ENCODE measurements around the gene DQX1. TPM values are rescaled to one million over a fixed set of nuclear protein-coding genes. Genes with fewer than 3 reads are reported as not detected.

The DQX1 gene
- polyA plus RNA-seq, 1 experiment, result not detected

DNA sequence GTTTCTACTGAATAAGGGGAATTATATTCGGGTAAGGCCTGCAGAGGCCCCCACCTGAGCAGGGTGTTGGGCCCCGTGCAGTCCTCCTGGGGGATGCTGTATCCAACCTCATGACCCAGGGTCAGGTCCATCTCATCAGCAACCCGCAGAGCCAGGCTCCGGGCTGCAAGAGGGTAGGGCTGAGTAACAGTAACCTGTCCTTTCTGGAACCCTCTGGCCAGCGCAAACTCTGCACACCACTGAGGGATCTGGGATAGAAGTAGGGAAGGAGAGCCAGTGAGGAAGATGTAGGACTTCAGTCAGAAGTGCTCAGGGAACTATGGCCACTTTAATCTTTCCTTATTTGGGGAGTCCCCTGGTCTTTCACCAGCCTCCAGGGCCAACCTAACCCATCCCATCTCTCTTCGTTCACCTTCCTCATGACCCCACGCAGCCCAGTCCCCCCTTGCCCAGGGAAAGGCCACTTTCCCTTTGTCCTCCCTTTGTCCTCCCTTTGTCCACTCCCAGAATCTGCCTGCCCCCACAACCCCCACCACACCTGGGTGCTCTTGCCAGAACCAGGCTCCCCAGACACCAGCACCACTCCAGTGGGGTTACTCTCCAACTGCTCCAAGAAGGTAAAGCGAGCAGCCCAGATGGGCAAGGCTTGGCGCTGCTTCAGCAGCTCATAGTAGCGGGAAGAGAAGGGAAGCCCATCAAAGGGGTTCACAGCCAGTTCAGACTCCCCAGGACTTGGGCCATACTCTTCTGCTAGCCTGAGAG, 895 bp downstream of the DQX1 start:
- H3K27ac ChIP-seq (ENCODE audit: low read depth, low read length), result no peak overlapping the region
- H3K4me3 ChIP-seq (ENCODE audit: low read depth, low read length), result no peak overlapping the region
- POLR2A ChIA-PET, result no interaction called here
- TF ChIP-seq, protein P1, sequence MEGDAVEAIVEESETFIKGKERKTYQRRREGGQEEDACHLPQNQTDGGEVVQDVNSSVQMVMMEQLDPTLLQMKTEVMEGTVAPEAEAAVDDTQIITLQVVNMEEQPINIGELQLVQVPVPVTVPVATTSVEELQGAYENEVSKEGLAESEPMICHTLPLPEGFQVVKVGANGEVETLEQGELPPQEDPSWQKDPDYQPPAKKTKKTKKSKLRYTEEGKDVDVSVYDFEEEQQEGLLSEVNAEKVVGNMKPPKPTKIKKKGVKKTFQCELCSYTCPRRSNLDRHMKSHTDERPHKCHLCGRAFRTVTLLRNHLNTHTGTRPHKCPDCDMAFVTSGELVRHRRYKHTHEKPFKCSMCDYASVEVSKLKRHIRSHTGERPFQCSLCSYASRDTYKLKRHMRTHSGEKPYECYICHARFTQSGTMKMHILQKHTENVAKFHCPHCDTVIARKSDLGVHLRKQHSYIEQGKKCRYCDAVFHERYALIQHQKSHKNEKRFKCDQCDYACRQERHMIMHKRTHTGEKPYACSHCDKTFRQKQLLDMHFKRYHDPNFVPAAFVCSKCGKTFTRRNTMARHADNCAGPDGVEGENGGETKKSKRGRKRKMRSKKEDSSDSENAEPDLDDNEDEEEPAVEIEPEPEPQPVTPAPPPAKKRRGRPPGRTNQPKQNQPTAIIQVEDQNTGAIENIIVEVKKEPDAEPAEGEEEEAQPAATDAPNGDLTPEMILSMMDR (IDR thresholded peaks at IDR 0.05; ENCODE audit: low read depth, low read length), result no peak
- H3K27me3 ChIP-seq (ENCODE audit: control insufficient read depth, insufficient read depth, low read length), result peaks cover 22% of the 10 kb centered on the region
- peaks cover 10% of the 10 kb centered on the region; the same call in 1 of the 2 replicates for H3K9me3 ChIP-seq (ENCODE audit: control insufficient read depth, insufficient read depth, low read length)
- CTCF ChIA-PET, result no interaction called here
- DNase-seq (ENCODE audit: low read depth, low spot score), result no peak

- DNase-seq (ENCODE audit: low read depth, low spot score), result no peak
- TF ChIP-seq, protein P1 (IDR thresholded peaks at IDR 0.05; ENCODE audit: low read depth, low read length), result no peak
- Histone ChIP-seq H3K4me3 (ENCODE audit: low read depth, low read length) (no peak overlapping the region), H3K27ac (ENCODE audit: low read depth, low read length) (no peak overlapping the region), H3K27me3 (ENCODE audit: control insufficient read depth, insufficient read depth, low read length) (peaks cover 33% of the 10 kb centered on the region), H3K9me3 (ENCODE audit: control insufficient read depth, insufficient read depth, low read length) (peaks cover 5% of the 10 kb centered on the region; the same call in 1 of the 2 replicates)
- POLR2A ChIA-PET, result no interaction called here
- CTCF ChIA-PET, result interaction anchor here (1.8 kb wide), 1 partner anchor 64 kb away, joined by 4 read pairs; no protein-coding TSS in a partner anchor
Observed at GRCh38 chr2:74524005-74524404, 2.0 kb downstream of the DQX1 start.

DNA sequence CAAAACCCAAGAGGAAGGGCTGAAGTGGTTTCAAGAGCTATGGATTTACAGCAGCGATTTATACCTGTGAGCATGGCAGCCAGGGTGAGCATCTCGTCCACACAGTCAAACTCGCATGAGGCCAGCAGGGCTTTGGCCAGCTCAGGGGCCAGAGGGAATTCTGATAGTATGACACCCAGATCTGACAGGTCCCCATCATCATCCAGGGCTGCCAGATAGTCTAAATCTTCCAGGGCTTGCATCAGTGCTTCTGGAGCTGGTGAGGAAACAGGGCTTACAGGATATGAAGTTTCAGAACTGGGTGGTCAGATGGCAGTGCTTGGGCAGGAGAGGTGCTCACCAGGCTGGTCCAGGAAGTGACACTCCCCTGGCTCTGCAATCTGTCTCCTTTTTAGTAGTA, 3.5 kb downstream of the DQX1 start:
- Histone ChIP-seq H3K9me3 (ENCODE audit: control insufficient read depth, insufficient read depth, low read length) (peaks cover 5% of the 10 kb centered on the region; the same call in 1 of the 2 replicates), H3K27me3 (ENCODE audit: control insufficient read depth, insufficient read depth, low read length) (peaks cover 48% of the 10 kb centered on the region), H3K4me3 (ENCODE audit: low read depth, low read length) (no peak overlapping the region), H3K27ac (ENCODE audit: low read depth, low read length) (no peak overlapping the region)
- ChIA-PET POLR2A (no interaction called here), CTCF (interaction anchor here (1.8 kb wide), 1 partner anchor 66 kb away, joined by 4 read pairs; no protein-coding TSS in a partner anchor)
- TF ChIP-seq, protein P1 (IDR thresholded peaks at IDR 0.05; ENCODE audit: low read depth, low read length), result no peak
- no peak for DNase-seq (ENCODE audit: low read depth, low spot score)

DNA sequence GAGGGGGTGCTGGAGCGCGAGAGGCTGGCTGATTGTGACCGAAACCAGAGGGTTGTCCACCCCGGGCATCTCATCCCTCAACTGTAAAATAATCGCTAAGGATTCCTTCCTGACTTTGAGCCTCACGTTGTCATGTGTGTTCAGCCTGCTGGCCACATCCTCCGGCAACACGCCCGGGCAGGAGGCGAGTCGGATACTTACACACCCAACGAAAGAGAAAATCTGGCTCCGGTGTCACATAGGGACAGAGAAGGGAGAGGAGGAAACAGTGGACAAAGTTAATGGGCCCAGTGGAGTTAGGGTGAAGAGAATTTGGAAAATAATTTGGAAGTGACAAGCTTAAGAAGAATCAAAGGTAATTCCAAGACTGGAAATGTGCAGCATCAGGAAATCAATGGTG, 9.4 kb downstream of the DQX1 start:
- POLR2A ChIA-PET, result no interaction called here
- Histone ChIP-seq H3K4me3 (ENCODE audit: low read depth, low read length) (no peak overlapping the region), H3K27ac (ENCODE audit: low read depth, low read length) (no peak overlapping the region), H3K27me3 (ENCODE audit: control insufficient read depth, insufficient read depth, low read length) (peaks cover 85% of the 10 kb centered on the region), H3K9me3 (ENCODE audit: control insufficient read depth, insufficient read depth, low read length) (peaks cover 18% of the 10 kb centered on the region; the same call in 1 of the 2 replicates)
- TF ChIP-seq, protein P1 (IDR thresholded peaks at IDR 0.05; ENCODE audit: low read depth, low read length), result no peak
- CTCF ChIA-PET, result no interaction called here
- no peak for DNase-seq (ENCODE audit: low read depth, low spot score)

DNA sequence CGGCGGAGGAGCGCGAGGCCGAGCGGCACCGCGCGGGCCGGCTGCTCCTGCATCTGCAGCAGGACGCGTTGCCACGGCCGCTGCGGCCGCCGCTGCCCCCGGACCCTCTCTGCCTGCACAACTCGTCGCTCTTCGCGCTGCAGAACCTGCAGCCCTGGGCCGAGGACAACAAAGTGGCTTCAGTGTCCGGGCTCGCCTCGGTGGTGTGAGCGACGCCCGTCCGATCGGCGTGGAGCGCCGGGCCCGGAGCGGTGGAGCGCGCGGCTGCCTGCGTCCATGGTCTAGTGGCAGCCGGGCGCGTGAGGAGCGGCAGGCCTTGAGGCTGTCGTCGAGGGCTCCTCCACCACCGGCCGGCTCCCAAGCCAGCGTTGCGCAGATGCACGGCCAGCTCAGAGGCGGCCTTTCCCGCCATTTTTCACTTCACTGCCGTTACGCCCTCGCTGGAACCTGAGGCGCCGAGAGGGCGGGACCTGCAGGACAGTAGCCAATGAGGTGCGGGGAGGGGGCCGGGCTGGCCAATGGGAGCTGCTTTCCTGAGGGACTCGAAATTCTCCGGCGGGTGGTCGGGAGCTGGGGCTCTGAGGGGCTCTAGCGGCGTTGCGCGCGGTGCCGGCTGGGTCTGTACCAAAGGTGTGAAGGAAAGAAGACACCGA, 9.9 kb downstream of the DQX1 start:
- Histone ChIP-seq H3K9me3 (ENCODE audit: control insufficient read depth, insufficient read depth, low read length) (peaks cover 18% of the 10 kb centered on the region; the same call in 1 of the 2 replicates), H3K27me3 (ENCODE audit: control insufficient read depth, insufficient read depth, low read length) (peaks cover 89% of the 10 kb centered on the region), H3K4me3 (ENCODE audit: low read depth, low read length) (peak overlapping the region; percentile 7; the same call in 1 of the 2 replicates), H3K27ac (ENCODE audit: low read depth, low read length) (no peak overlapping the region)
- TF ChIP-seq, protein P1 (IDR thresholded peaks at IDR 0.05; ENCODE audit: low read depth, low read length), result no peak
- ChIA-PET POLR2A (no interaction called here), CTCF (no interaction called here)
- no peak for DNase-seq (ENCODE audit: low read depth, low spot score)
